HL-60 (cell line): Measurements from ENCODE around the gene PADI2.

Source experiments
- DNase-seq, 2 experiments: peaks; one replicate each; pipeline ENCODE4 v3.0.0-alpha.2; 2010 to 2020; ENCODE audit warnings: low read depth in 1 of 2, low spot score in 1 of 2
- H3K27ac ChIP-seq: fragments of 250-450 bp; sonication (Bioruptor Pico); replicated peaks from 2 replicates; pipeline ENCODE4 v1.5.1; 2020; ENCODE audit warnings: mild to moderate bottlenecking, moderate library complexity
- H3K27me3 ChIP-seq: fragments of 250-450 bp; sonication (Bioruptor Pico); 2 replicates; pipeline ENCODE4 v1.5.1; 2021; ENCODE audit warnings: mild to moderate bottlenecking, moderate library complexity; ENCODE audit not compliant: insufficient read depth, poor library complexity, severe bottlenecking
- H3K4me3 ChIP-seq: replicated peaks from 2 replicates; pipeline ENCODE4 v1.5.1; 2011; ENCODE audit warnings: mild to moderate bottlenecking, control low read depth, low read length; ENCODE audit not compliant: insufficient read depth
- CTCF ChIP-seq: IDR thresholded peaks from one replicate; pipeline ENCODE4 v1.5.1; 2011; ENCODE audit warnings: low read length, control low read depth, inconsistent platforms; ENCODE audit not compliant: insufficient read depth
- GABPA ChIP-seq: IDR thresholded peaks from 2 replicates; pipeline ENCODE4 v1.6.1; 2012; ENCODE audit warnings: low read depth
- POLR2AphosphoS5 ChIP-seq: IDR thresholded peaks from 2 replicates; pipeline ENCODE4 v1.6.1; 2012; ENCODE audit warnings: low read depth
- REST ChIP-seq: IDR thresholded peaks from 2 replicates; pipeline ENCODE4 v1.6.1; 2012; ENCODE audit warnings: low read depth; ENCODE audit not compliant: insufficient replicate concordance
- SPI1 ChIP-seq: IDR thresholded peaks from 2 replicates; pipeline ENCODE4 v1.6.1; 2012; ENCODE audit warnings: low read depth, mild to moderate bottlenecking, borderline replicate concordance

The PADI2 gene

GRCh38 chr1:17120481-17120877 lies 1.2 kb upstream of the PADI2 start:
- Histone ChIP-seq H3K27me3 (no peaks in the 10 kb centered on the region), H3K4me3 (no peak overlapping the region), H3K27ac (no peak overlapping the region)
- no peak for TF ChIP-seq SPI1
- TF ChIP-seq GABPA = no peak
- TF ChIP-seq POLR2AphosphoS5 = no peak
- no peak for DNase-seq

- H3K27ac ChIP-seq = peak overlapping the region; percentile 57
- no peaks in the 10 kb centered on the region for H3K27me3 ChIP-seq
- peak overlapping the region; percentile 64 for H3K4me3 ChIP-seq
- DNase-seq = peak; percentile 57 to 84
- TF ChIP-seq SPI1 (peak; percentile 94), POLR2AphosphoS5 (no peak)
Measured at GRCh38 chr1:17119773-17120480, 676 bp upstream of the PADI2 start.

- no peak for DNase-seq
- H3K4me3 ChIP-seq = peak overlapping the region; percentile 64
- H3K27ac ChIP-seq = no peak overlapping the region
- TF ChIP-seq REST (no peak), GABPA (no peak), CTCF (no peak)
- no peaks in the 10 kb centered on the region for H3K27me3 ChIP-seq
Measured at GRCh38 chr1:17118706-17119075, 560 bp downstream of the PADI2 start.

GRCh38 chr1:17118268-17118667 lies 983 bp downstream of the PADI2 start:
- Histone ChIP-seq H3K4me3 (peak overlapping the region; percentile 64), H3K27me3 (no peaks in the 10 kb centered on the region), H3K27ac (no peak overlapping the region)
- TF ChIP-seq SPI1 (no peak), CTCF (no peak), GABPA (no peak), REST (no peak), POLR2AphosphoS5 (no peak)
- no peak for DNase-seq
